Epithelial cell of prostate (primary cell): Measurements from ENCODE around the gene SPAG4.

Source experiments
- DNase-seq: peaks from one replicate; pipeline ENCODE4 v3.0.0-alpha.2; 2011; ENCODE audit warnings: low read depth, low spot score
- H3K27ac ChIP-seq: fragments of 450-650 bp; 2 replicates; pipeline ENCODE4 v1.5.1; 2017; ENCODE audit warnings: mild to moderate bottlenecking

The SPAG4 gene, protein sequence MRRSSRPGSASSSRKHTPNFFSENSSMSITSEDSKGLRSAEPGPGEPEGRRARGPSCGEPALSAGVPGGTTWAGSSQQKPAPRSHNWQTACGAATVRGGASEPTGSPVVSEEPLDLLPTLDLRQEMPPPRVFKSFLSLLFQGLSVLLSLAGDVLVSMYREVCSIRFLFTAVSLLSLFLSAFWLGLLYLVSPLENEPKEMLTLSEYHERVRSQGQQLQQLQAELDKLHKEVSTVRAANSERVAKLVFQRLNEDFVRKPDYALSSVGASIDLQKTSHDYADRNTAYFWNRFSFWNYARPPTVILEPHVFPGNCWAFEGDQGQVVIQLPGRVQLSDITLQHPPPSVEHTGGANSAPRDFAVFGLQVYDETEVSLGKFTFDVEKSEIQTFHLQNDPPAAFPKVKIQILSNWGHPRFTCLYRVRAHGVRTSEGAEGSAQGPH

GRCh38 chr20:35615667-35616464 lies at the start of gene SPAG4:
SPAG4 (plus strand) TSS chr20:35615829; CDS start chr20:35616004, 175 bp downstream.
- no peak for DNase-seq
- H3K27ac ChIP-seq = peak within 1 kb of the TSS; percentile 50

- DNase-seq = no peak
- no peak overlapping the region for H3K27ac ChIP-seq
Observed at GRCh38 chr20:35568645-35569044, 47.0 kb upstream of the SPAG4 start.

- DNase-seq = no peak
- H3K27ac ChIP-seq = no peak overlapping the region
Observed at GRCh38 chr20:35571555-35571954, 44.1 kb upstream of the SPAG4 start.

GRCh38 chr20:35572838-35573237 lies 42.8 kb upstream of the SPAG4 start:
- no peak for DNase-seq
- no peak overlapping the region for H3K27ac ChIP-seq

DNA sequence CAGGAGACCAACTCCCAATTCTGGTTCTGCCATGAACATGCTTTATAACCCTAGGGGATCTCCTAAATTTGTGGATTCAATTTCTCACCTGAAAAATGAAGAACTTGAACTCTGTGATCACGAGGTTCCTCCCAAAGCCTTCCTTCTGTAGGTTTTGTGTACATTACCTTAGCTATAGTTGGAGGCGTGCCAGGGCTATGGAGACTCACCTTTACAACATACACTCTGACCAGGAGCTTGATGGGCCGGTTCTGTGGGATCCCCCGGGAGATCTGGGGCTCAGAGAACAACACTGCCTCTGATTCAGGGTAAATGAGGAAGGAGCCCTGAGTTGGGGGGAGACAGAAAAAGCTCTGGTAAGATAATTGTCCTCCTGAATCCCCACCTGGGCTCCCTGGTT lies 39.7 kb upstream of the SPAG4 start:
- H3K27ac ChIP-seq = no peak overlapping the region
- peak; percentile 58 for DNase-seq

DNA sequence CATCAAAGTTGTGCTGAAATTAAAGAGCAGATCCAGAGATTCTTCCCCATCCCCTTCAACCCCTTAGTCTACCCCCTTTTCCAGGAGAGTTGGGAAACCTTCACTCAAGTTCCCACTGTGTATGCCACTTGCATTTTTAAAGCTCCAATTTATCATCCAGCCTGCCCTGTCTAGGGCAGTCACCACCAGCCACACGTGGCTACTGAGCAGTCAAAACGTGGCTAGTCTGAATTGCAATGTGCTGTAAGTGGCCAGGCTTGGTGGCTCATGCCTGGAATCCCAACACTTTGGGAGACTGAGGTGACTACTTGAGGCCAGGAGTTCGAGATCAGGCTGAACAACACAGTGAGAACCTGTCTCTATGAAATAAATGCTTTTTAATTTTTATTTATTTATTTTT lies 38.8 kb upstream of the SPAG4 start:
- H3K27ac ChIP-seq = no peak overlapping the region
- DNase-seq = no peak

DNA sequence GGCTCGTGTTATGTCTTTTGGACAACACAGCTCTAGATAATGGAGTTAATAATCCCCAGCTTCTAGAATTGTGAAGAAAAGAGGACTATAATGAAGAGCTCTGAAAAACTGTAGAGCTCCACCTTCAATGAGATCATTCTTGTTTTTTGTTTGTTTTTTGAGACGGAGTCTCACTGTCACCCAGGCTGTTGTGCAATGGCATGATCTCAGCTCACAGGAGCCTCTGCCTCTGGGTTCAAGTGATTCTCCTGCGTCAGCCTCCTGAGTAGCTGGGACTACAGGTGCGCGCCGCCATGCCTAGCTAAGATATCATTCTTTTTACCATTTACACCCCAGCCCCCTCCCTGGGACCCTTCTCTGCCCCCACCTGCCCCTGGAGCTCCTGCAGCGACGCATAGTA lies 37.2 kb upstream of the SPAG4 start:
- DNase-seq = no peak
- H3K27ac ChIP-seq = no peak overlapping the region

- no peak overlapping the region for H3K27ac ChIP-seq
- no peak for DNase-seq
Observed at GRCh38 chr20:35579196-35579595, 36.4 kb upstream of the SPAG4 start.

GRCh38 chr20:35582131-35582530 lies 33.5 kb upstream of the SPAG4 start:
- DNase-seq = no peak
- no peak overlapping the region for H3K27ac ChIP-seq

DNA sequence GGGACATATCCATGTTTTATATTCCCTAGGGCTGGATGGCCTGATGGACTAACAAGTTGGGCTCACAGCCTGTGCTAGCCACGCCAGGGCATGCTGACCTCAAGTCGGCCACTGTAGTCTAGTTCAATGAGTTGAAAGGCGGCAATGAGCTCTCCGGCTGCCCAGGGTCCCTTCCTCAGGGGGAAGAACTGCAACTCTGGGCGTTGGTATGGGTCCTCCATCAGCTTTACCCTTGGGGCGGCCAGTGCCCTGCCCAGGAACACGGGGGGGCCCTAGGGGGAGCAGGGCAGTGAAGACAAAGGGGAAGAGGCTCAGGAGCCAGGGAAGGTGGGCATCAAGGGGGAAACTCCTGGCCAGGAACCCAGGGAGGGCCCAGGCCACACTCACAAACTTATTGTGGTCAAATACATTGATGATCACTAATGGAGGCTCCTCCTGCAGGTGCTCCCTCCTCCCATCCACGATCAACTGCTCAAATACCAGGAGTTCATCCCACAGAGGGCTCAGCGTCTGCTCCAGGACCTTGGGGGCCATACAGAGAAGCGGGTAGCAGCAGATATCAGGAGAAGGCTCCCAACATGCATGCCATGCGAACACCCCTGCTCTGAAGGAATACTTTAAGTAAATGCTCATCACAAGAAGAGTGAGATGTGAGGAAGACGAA lies 32.8 kb upstream of the SPAG4 start:
- DNase-seq = no peak
- H3K27ac ChIP-seq = no peak overlapping the region

DNA sequence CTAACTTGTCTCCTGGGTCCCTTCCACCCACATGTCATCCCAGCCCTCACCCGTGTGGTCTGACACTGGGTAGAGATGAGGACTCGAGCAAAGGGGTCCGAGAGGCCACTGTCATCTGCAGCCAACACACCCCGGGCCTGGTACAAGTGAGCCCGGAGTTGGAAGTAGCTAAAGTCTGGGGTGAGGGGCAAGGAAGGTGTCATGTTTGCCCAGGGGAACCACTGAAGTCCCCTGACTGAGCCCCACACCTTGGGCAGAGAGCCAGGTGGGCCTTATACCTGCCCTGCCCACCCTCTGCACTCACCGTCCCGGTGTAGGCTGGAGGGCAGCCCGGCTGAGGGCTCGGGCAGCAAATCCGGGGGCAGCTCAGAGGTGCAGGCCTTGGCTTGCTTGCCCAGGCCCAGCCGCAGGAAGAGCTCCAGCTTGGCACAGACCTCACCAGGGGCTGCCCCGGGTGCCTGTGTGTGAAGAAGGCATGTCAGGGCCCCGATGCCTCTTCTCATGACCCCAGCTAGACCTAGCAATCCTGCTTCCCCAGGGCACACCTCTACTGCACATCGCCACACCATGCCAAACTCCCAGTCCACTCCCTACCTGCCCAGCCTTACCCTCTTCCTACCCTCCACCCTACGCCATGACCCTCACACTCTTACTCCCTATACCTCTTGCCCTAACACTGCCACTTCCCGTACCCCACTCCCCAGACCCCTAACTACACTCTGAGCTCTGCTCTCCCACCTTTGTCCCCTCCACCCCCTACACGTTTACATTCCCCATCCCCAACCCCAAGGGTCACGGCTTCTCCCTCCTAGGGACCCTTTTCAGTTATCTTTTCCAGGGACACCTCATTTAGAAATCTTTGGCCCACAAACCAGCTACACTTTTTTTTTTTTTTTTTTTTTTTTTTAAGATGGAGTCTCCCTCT lies 31.7 kb upstream of the SPAG4 start:
- DNase-seq = no peak
- H3K27ac ChIP-seq = no peak overlapping the region

GRCh38 chr20:35586751-35587425 lies 28.7 kb upstream of the SPAG4 start:
- no peak overlapping the region for H3K27ac ChIP-seq
- DNase-seq = no peak

- no peak overlapping the region for H3K27ac ChIP-seq
- DNase-seq = no peak
Observed at GRCh38 chr20:35587436-35587835, 28.2 kb upstream of the SPAG4 start.

DNA sequence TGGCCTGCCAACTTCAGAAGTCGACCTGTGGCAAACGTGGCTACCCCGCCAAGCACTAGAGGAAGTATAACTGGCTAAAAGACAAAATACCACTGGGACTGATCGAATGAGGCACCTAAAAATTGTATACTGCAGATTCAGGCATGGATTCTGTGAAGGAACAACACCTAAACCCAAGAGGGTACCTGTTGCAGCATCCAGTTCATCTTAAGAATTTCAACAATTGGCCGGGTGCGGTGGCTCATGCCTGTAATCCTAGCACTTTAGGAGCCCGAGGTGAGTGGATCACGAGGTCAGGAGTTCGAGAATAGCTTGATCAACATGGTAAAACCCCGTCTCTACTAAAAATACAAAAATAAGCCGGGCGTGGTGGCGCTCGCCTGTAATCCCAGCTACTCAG lies 27.2 kb upstream of the SPAG4 start:
- no peak for DNase-seq
- no peak overlapping the region for H3K27ac ChIP-seq

- DNase-seq = no peak
- no peak overlapping the region for H3K27ac ChIP-seq
Observed at GRCh38 chr20:35592339-35592974, 23.2 kb upstream of the SPAG4 start.

DNA sequence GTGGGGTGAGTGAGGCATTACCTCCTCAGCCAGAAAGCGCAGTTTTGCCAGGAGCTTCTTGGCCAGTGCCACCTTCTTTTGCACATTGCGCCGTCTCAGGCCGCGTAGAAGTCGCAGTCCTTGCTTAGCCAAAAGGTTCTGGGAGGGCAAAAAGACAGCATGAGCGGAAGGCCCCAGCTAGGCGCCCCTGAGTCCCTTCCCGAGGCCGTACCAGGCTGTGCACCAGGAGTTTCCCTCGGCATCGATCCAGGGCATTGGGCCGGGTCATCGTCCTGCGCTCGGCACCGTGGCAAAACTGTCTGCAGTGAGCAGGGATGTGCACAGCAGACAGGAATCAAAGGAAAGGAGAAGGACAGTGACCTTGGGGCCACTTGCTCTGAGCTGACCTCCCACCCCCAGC lies 20.2 kb upstream of the SPAG4 start:
- no peak for DNase-seq
- H3K27ac ChIP-seq = no peak overlapping the region

GRCh38 chr20:35595901-35596300 lies 19.7 kb upstream of the SPAG4 start:
- DNase-seq = no peak
- no peak overlapping the region for H3K27ac ChIP-seq

DNA sequence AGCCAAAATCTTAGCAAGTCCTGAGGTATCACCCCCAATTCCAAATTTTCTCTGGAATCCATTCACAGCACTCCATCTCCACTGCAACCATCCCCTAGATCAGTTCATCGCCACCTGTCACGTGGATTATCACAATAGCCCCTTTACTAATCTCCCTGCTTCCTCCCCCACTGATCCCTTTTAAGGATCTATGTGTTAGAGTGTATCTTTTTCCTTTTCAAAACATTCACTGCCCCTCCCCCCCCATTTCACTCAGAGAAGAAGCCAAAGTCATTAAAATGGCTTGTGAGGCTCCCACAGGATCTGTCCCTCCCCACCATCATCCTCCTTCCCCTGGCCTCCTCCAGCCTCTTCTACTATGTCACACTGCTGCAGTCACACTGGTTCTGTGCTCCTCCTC lies 18.4 kb upstream of the SPAG4 start:
- no peak for DNase-seq
- H3K27ac ChIP-seq = no peak overlapping the region

GRCh38 chr20:35598476-35598875 lies 17.2 kb upstream of the SPAG4 start:
- no peak overlapping the region for H3K27ac ChIP-seq
- no peak for DNase-seq
